Measurements from ENCODE around the gene AFF3.

DNA sequence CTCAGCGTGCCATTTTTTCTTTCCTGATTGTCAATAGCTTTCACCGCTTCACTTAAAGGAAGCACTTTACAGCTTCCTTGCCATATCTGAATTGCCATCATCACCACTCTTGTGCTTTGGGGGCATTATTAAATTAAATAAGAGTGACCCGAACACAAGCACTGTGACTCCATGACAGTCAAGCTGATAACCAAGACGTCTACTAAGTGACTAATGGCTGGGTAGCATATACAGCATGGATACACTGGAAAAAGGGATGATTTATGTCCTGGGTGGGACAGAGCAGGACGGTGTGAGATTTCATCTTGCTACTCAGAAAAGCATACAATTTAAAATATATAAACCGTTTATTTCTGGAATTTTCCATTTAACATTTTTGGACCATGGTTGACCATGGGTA lies 24.3 kb upstream of the AFF3 start:
- TF ChIP-seq, protein P1, sequence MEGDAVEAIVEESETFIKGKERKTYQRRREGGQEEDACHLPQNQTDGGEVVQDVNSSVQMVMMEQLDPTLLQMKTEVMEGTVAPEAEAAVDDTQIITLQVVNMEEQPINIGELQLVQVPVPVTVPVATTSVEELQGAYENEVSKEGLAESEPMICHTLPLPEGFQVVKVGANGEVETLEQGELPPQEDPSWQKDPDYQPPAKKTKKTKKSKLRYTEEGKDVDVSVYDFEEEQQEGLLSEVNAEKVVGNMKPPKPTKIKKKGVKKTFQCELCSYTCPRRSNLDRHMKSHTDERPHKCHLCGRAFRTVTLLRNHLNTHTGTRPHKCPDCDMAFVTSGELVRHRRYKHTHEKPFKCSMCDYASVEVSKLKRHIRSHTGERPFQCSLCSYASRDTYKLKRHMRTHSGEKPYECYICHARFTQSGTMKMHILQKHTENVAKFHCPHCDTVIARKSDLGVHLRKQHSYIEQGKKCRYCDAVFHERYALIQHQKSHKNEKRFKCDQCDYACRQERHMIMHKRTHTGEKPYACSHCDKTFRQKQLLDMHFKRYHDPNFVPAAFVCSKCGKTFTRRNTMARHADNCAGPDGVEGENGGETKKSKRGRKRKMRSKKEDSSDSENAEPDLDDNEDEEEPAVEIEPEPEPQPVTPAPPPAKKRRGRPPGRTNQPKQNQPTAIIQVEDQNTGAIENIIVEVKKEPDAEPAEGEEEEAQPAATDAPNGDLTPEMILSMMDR (IDR thresholded peaks at IDR 0.05; ENCODE audit: low read depth, low read length), result no peak
- TF ChIP-seq EZH2phosphoT487 (IDR thresholded peaks at IDR 0.05; ENCODE audit: low read depth), result no peak
